Cerebellar nuclear complex (tissue), 1 donor: ENCODE data around the gene CD72.
"Not testable (repeated sequence)": the region's sequence is repeated elsewhere in the genome, so short reads cannot be mapped to it uniquely, and the experiment has no call there.

ENCODE experiments used
- DNase-seq, 2 experiments: peaks; one replicate each; lab custom pipeline; 2025; lab: John Stamatoyannopoulos, UW

The CD72 gene

DNA sequence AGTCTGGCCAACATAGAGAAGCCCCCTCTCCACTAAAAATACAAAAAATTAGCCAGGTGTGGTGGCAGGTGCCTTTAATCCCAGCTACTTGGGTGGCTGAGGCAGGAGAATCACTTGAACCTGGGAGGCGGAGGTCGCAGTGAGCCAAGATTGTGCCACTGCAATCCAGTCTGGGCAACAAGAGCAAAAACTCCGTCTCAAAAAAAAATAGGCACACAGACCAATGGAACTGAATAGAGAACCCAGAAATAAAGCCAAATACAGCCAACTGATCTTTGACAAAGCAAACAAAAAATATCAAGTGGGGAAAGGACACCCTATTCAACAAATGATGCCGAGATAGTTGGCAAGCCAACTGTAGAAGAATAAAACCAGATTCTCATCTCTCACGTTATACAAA lies 29.7 kb downstream of the CD72 start:
- not testable (repeated sequence) for DNase-seq

DNA sequence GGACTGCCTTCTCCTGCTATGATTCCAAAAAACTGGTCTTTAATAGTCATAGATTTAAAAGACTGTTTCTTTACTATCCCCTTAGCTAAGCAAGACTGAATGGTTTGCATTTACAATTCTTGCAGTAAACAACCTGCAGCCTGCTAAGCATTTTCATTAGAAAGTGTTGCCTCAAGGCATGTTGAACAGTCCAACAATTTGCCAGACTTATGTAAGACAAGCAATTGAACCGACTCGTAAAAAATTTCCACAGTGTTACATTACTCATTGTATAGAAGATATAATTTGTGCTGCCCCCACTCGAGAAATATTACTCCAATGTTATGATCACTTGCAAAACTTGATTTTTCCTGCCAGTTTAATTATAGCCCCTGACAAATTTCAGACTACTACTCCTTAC lies 33.5 kb downstream of the CD72 start:
- not testable (repeated sequence) for DNase-seq

DNA sequence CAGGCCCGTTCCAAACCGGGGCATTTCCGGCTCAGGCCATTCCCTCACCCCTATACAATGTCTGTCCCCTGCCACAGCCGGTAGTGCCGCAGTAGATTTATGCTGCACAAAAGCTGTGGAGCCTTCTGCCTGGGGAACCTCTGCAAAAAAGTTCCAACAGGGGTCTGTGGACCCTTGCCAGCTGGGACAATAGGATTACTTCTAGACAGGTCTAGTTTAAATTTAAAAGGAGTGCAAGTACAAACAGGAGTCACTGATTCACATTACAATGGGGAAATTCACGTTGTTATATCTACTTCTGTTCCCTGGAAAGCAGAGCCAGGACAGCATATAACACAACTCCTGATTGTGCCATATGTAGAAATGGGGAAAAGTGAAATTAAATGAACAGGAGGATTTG lies 34.7 kb downstream of the CD72 start:
- not testable (repeated sequence) for DNase-seq

DNA sequence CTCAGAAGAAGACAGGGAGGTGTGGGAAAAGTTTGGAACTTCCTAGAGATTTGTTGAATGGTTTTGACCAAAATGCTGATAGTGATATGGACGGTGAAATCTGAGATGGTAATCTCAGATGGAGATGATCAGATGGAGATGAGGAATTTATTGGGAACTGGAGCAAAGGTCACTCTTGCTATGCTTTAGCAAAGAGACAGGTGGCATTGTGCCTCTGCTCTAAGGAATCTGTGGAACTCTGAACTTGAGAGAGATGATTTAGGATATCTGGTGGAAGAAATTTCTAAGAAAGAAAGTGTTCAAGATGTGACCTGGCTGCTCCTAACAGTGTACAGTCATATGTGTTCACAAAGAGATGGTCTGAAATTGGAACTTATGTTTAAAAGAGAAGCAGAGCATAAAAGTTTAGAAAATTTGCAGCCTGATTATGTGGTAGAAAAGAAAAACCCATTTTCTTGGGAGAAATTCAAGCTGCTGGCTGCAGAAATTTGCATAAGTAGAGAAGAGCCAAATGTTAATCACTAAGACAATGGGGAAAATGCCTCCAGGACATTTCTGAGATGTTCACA lies 38.5 kb downstream of the CD72 start:
- DNase-seq = not testable (repeated sequence)

DNA sequence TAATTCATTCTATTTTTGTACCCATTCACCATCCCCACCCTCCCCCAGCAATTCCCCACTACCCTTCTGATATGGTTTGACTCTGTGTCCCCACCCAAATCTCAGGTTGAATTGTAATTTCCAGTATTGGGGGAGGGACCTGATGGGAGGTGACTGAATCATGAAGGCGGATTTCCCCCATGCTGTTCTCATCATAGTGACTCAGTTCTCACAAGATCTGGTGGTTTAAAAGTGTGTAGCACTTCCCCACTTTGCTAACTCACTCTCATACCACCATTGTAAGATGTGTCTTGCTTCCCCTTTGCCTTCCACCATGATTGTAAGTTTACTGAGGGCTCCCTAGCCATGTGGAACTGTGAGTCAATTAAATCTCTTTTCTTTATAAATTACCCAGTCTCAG lies 39.1 kb downstream of the CD72 start:
- no peak for DNase-seq

DNA sequence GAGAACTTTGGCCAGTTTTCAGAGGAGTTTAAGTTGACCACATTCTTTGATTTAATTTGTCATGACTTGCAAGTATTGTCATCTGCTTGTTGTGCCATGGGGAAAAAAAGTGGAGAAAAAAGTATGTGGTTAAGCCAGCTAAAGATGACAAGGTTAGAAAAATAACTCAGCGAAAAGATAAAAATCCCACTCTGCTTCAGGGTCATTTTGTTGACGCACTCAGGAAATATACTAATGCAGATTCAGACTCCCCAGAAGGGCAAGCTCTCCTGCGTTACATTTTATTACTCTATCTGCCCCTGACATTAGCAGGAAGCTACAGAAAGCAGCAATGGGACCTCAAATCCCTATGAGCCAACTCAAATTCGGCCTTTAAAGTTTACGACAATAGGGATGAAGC lies 40.7 kb downstream of the CD72 start:
- DNase-seq = no peak

DNA sequence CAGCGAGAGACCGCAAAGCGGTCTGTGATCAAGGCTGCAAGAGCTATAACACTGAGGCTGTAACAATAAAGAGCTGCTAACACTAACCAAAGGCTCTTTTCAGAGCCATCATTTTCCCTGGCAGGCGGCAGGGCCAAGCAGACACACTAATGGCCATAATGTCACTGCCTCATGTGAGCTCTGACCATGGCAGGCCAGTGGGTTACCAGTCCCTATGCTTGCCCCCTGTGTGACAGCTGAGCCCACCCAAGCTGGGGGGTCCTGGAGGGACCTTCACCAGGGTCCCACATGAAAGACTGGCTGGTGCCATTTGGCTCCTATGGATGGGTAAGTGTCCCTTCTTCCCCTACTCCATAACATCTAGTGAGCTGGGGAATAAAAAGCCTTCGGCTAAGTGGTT lies 42.7 kb downstream of the CD72 start:
- DNase-seq = no peak

DNA sequence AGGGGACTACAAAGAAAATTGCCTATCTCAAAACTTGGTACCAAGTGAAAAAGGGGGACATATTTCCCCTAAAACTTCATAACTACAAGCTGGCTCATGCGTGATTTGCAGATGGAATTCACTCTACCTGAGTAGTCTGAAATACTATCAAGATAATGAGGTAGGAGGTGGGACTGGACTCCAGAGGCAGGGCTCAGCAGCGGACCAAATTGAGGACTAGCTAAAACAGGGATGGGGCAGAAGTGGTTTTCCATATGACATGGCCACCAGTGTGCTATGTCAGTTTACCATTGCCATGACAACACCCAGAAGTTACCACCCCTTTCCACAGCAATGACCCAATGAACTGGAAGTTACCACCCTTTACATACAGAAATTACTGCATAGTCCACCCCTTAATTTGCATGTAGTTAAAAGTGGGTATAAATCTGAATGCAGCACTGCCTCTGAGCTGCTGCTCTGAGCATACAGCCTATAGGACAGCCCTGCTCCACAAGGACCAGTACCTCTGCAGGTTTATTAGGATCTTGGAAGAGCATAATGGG lies 43.6 kb downstream of the CD72 start:
- no peak for DNase-seq

DNA sequence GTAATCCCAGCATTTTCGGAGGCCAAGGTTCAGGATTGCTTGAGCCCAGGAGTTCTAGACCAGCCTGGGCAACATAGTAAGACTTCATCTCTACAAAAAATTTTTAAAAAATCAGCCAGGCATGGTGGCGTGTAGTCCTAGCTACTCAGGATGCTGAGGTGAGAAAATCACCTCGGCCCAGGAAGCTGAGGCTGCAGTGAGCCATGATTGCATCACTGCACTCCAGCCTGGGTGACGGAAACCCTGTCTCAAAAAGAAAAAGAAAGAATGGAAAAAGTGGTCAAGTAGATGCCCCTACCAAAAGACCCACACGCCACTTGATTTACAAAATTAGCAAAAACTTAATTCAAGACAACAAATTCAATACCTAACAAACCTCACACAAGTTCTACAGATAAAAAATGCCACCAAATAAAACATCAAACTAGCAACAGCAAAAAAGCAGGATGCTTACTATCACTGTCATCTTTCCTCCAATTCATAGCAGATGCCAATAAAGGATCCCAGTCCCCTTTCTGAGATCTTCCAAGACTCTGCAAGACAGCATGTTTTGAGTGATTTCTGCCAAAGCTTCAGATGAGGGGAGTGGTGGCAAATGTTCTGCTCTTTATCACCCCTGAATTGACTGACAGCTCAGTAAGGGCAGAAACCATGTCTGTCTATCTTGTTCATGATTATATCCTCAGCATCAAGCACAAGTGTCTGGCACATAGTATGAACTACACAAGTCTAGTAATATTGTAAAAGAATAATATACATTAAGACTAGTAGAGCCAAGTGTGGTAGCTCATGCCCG lies 47.3 kb downstream of the CD72 start:
- no peak for DNase-seq

DNA sequence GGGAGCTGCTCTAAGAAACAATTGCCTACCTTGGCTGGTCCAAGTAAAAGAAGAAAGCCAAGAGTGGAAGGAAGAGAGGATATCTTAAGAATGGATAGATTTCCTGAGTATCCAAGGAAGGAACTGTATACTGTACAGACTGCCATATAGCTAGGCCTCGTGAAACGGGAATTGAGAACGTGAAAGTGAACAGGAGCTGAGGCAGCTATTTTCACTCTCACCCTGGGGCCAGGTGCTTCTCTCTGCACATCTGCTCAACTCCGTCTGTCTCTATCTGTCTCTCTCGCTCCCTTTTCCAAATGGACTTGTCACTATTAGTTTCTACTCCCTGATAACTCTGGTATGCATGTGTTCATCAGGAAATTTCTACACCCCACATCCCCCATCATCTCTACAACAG lies 49.0 kb downstream of the CD72 start:
- DNase-seq = no peak

DNA sequence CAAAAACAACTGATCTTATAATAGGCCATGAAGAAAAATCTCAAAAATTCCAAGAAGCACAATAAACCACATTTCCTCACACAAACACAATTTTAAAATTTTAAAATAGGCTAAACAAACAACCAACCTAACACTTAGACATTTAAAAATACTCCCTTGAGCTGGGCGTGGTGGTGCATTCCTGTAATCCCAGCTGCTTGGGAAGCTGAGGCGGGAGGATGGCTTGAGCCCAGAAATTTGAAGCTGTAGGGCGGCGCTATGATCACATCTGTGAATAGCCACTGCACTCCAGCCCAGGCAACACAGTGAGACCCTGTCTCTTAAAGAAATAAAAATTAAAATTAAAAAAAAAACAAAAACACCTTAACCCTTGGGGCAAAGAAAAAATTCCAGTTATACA lies 50.0 kb downstream of the CD72 start:
- no peak for DNase-seq

DNA sequence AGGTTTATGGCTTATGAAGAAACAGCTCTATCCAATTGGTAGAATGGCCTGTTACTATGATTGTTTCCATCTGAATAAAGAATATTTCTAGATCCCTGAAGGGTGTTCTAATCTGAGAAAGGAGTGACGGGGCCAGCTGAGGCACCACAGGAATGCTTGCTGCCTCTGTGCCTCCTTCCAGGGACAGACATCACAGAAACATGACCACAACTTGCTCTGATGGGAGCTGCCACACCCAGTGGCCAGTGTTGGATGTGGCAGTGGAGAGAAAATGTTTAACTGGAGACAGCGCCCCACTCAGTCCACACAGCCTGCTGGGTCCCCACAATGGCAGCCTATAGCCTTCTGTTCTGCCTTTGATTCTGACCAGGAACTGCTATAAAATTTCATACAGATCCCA lies 51.8 kb downstream of the CD72 start:
- DNase-seq = no peak

DNA sequence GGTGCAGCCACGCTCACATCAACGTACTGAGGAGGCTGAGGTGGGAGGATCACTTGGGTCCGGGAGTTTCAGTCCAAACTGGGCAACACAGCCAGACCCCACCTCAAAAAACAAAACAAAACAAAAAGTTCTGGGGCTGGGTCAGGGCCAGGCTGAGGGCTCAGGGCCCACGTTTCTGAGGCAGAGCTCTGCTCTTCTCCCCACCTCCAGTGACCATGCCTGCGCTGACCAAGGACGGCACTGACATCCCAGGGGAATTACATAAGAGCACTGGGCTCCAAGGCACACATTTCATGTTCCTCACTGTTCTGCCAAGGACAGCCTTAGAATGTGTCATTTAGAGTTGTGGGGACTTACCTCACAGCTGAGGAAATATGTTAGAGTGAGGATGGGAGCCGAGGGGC lies 53.6 kb downstream of the CD72 start:
- DNase-seq = no peak

DNA sequence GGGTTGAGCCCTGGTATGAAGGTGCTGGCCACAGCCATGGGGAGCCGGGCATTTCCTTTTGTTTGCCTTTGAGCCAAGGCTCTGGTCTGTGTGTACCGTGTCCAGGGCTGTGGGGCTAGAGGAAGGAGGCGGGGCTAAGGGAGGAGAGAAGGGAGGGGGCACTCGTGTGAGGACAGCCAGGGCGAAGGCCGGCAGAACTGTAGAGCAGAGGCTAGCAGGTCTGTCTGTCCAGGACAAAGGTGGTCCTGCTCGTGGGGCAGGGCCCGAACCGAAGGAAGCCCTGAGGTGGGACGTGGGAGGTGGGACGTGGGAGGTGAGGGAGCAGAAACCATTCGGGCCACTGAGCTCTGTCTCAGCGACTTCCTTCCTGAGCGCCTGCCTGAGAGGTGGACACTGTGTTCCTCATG lies 54.4 kb downstream of the CD72 start:
- DNase-seq = no peak

DNA sequence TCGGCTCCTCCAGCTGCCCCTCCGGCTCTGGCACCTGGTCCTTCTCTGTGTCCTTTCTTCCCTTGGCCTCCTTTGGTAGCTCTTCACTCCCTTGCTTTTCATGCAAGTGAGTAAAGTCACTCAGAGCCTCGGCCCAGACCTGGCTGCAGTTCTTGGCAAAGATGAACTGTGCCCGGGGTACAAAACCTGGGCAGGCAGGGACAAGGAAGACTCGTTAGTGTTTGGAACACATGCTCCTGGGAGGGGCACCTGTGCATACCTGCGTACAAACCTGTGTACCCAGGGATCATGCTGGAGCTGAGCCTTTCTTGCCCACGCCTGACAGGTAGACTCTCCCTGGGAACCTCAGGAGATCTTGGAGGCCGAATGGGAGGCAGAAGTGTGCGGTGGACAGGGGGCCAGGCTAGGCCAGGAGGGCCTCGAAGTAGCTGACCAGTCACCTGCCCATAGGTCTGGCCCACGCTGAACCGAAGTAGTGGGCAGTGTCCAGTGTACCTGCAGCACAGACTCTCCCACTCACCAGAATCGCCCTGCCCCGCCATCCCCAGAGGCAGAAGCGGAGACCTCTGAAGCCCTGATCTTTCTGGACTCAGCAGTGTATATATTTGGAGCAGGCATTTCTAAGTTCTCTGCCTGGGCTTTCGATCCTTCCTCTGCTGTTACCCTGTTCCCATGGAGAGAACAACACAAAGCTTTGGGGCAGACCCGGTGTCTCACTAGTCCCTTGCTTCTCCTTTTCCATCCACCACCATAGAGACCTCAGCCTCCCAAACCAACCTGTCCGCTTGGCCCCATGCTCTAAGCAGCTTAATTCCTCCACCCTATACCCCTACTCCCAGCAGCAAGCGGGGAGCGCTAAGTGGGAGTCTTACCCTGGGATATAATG lies 55.1 kb downstream of the CD72 start:
- no peak for DNase-seq

DNA sequence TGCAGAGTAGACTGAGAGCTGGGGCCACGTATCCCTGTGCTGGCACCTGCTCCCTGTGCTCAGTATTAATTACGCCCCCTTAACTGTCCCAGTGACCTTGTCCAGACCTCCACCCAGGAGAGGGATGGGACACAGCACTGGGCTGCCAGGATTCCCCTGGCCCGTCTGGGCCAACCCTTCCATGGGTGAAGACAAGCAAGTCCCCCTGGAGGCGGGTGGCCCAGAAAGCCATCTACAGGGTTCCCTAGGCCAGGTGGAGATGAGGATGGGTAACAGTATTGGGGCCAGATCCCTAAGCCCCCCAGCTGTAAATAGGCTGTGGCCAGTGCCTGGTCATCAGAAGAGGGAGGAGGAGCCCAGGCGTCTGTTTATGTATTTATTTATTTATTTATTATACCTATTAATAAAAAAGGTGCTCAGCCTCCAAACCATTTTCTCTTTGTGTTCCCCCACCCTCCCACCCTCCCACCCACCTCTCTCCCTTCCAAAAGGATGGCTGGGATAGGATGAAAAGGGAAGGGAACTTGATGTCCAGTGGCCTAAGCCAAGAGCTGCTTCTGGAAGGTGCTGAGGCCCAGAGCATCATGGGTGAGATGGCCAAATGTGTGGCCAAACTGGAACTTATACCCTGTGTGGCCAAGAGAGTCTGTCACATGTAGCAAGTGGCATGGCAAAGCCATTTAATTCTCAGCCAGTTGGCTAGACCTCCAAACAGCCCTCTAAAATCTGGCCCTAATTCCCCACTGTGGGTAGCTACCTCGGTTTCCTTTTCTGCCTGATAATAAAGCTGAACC lies 56.5 kb downstream of the CD72 start:
- no peak for DNase-seq

DNA sequence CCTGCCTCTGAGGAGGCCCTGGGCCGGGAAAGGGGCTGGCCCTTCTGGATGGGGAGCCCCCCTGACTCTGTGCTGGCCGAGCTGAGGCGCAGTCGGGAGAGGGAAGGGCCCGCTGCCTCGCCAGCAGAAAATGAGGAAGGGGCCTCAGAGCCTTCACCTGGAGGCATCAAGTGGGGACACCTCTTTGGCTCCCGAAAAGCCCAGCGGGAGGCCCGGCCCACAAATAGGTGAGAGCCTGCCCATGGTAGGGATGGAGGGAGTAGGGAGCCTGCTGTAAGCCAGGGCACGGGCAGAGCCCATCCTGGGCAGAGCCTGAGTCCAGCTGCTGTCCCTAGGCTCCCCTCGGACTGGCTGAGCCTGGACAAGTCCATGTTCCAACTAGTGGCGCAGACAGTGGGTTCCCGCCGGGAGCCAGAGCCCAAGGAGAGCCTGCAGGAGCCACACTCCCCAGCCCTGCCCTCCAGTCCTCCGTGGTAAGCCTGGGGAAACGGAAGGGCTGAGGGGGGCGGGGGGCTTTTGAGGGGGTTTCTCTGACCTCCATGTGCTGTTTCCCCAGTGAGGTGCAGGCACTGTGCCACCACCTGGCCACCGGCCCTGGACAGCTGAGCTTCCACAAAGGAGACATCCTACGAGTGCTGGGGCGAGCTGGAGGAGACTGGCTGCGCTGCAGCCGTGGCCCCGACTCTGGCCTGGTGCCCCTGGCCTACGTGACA lies 57.4 kb downstream of the CD72 start:
- no peak for DNase-seq
